Naive thymus-derived CD4-positive, alpha-beta T cell (primary cell): ENCODE measurements around the gene PPP1R14B. TPM values are rescaled to one million over a fixed set of nuclear protein-coding genes. Genes with fewer than 3 reads are reported as not detected.

Source experiments
- ATAC-seq: fragments of 150-1000 bp; cut with Tn5 transposase; 2 replicates; pipeline ENCODE4 v1.10.0; 2021; ENCODE audit warnings: mild to moderate bottlenecking, moderate library complexity
- CTCF ChIA-PET: fragments of 350-600 bp; sonication (Branson Sonifier 250); formaldehyde crosslinking; loops from one replicate; lab custom pipeline; 2021; ENCODE audit warnings: antibody characterized with exemption; lab: Charles Lee
- POLR2A ChIA-PET: fragments of 350-600 bp; sonication (Branson Sonifier 250); formaldehyde crosslinking; loops from one replicate; lab custom pipeline; 2021; ENCODE audit warnings: antibody characterized with exemption, inconsistent platforms; lab: Charles Lee
- DNase-seq, 9 donors: peaks; one replicate each; pipeline versions ENCODE4 v3.0.0 to v3.0.0-alpha.2; 2020 to 2022; ENCODE audit warnings: mixed read lengths in 1 of 9
- H3K27ac ChIP-seq: one replicate; pipeline ENCODE4 v1.7.0; 2013; ENCODE audit warnings: mild to moderate bottlenecking, low read depth, low read length, moderate library complexity
- H3K27me3 ChIP-seq, 2 donors: one replicate each; pipeline ENCODE4 v1.7.0; 2013; ENCODE audit warnings: low read length in 2 of 2, mild to moderate bottlenecking in 2 of 2, moderate library complexity in 2 of 2; ENCODE audit not compliant: control insufficient read depth in 2 of 2, insufficient read depth in 2 of 2
- H3K36me3 ChIP-seq, 3 experiments: 1 replicate in 2 of 3; 2 replicates in 1 of 3; pipeline ENCODE4 v1.7.0; 2013; ENCODE audit warnings: low read length in 3 of 3, mild to moderate bottlenecking in 3 of 3, moderate library complexity in 1 of 3; ENCODE audit not compliant: insufficient read depth in 3 of 3, control insufficient read depth in 2 of 3
- H3K4me1 ChIP-seq, 2 donors: one replicate each; pipeline ENCODE4 v1.7.0; 2013; ENCODE audit warnings: low read length in 2 of 2, mild to moderate bottlenecking in 2 of 2, moderate library complexity in 1 of 2; ENCODE audit not compliant: control insufficient read depth in 2 of 2, insufficient read depth in 2 of 2
- H3K4me3 ChIP-seq: 2 replicates; pipeline ENCODE4 v1.7.0; 2013; ENCODE audit warnings: mild to moderate bottlenecking, low read length
- H3K9me3 ChIP-seq, 3 experiments: 1 replicate in 2 of 3; 2 replicates in 1 of 3; pipeline ENCODE4 v1.7.0; 2013; ENCODE audit warnings: low read length in 3 of 3; ENCODE audit not compliant: control insufficient read depth in 2 of 3
- H3K27ac Mint-ChIP-seq, 9 donors: one replicate each; pipeline ENCODE4 v1.8.0; 2020 to 2022; ENCODE audit warnings: mixed read lengths in 9 of 9, mild to moderate bottlenecking in 8 of 9, moderate library complexity in 5 of 9, inconsistent platforms in 2 of 9
- H3K27me3 Mint-ChIP-seq, 5 donors: one replicate each; pipeline ENCODE4 v1.8.0; 2021 to 2022; ENCODE audit warnings: mixed read lengths in 5 of 5, mild to moderate bottlenecking in 1 of 5
- H3K36me3 Mint-ChIP-seq, 5 donors: one replicate each; pipeline ENCODE4 v1.8.0; 2020 to 2022; ENCODE audit warnings: mixed read lengths in 5 of 5, mild to moderate bottlenecking in 3 of 5, inconsistent platforms in 1 of 5
- H3K4me1 Mint-ChIP-seq, 7 donors: one replicate each; pipeline ENCODE4 v1.8.0; 2020 to 2022; ENCODE audit warnings: mixed read lengths in 7 of 7, mild to moderate bottlenecking in 3 of 7, inconsistent platforms in 1 of 7
- H3K4me3 Mint-ChIP-seq, 10 donors: one replicate each; pipeline ENCODE4 v1.8.0; 2020 to 2022; ENCODE audit warnings: mild to moderate bottlenecking in 10 of 10, mixed read lengths in 10 of 10, moderate library complexity in 6 of 10, inconsistent platforms in 2 of 10
- H3K9me3 Mint-ChIP-seq, 11 donors: one replicate each; pipeline ENCODE4 v1.8.0; 2020 to 2022; ENCODE audit warnings: mixed read lengths in 11 of 11, mild to moderate bottlenecking in 4 of 11, inconsistent platforms in 1 of 11, moderate library complexity in 1 of 11
- intact Hi-C, 2 donors: fragments of 100-400 bp; cut with micrococcal nuclease; formaldehyde crosslinking; loops; one replicate each; pipeline ENCODE4 v1.15.1; 2023
- polyA plus RNA-seq, 2 donors: library from polyadenylated mRNA; unstranded; fragments of 300-500 nt; fragmentation: Illumina TruSeq; gene quantifications; one replicate each; pipeline ENCODE4 v1.2.3, GENCODE V29; 2021
- total RNA-seq, 6 experiments: library from RNA in 5 of 6; stranded (reverse) in 5 of 6; gene quantifications; 1 replicate in 5 of 6; 2 replicates in 1 of 6; pipeline ENCODE4 v1.2.3 and lab custom pipeline; 2021 to 2026

The PPP1R14B gene
- total and polyA plus RNA-seq, 7 experiments from 2014 or later = 20.1 to 116 (median 26.0) TPM

DNA sequence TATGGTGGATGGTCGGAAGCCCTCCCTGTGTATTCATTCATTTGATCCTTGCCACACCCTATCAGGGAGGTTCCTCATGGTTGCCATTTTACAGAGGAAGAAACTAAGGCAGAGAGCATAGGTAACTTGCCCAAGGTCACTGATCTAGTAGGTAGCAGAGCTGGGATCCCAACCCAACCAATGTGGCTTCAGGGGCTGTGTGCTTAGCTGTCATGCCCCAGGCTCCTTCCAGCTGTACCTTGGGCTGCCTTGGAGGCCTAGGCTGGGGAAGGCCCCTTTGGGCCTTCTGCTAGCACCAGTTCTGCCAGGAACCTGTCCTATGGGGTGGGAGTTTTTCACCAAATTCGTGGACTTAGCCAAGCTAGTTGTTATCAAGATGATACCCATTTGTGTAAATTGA lies 29.1 kb upstream of the PPP1R14B start:
- Histone ChIP-seq H3K27ac (no peak overlapping the region), H3K36me3 (peaks cover 0 to 24% (median 0%) of the 10 kb centered on the region in 3 experiments), H3K4me3 (no peak overlapping the region), H3K4me1 (no peaks in the 10 kb centered on the region), H3K27me3 (no peaks in the 10 kb centered on the region), H3K9me3 (no peaks in the 10 kb centered on the region)
- Mint-ChIP-seq H3K27ac (no peak overlapping the region), H3K27me3 (no peaks in the 10 kb centered on the region), H3K4me3 (no peak overlapping the region), H3K36me3 (peaks cover 0 to 5% (median 5%) of the 10 kb centered on the region in 5 donors), H3K9me3 (peaks cover 0 to 11% (median 0%) of the 10 kb centered on the region in 11 donors), H3K4me1 (peaks cover 0 to 12% (median 5%) of the 10 kb centered on the region in 7 donors)
- CTCF ChIA-PET = interaction anchor here (1.5 kb wide), 1 partner anchor 25 kb away, joined by 3 read pairs; no protein-coding TSS in a partner anchor
- no peak for ATAC-seq
- intact Hi-C loops = no loop called here
- POLR2A ChIA-PET = no interaction called here
- no peak for DNase-seq

DNA sequence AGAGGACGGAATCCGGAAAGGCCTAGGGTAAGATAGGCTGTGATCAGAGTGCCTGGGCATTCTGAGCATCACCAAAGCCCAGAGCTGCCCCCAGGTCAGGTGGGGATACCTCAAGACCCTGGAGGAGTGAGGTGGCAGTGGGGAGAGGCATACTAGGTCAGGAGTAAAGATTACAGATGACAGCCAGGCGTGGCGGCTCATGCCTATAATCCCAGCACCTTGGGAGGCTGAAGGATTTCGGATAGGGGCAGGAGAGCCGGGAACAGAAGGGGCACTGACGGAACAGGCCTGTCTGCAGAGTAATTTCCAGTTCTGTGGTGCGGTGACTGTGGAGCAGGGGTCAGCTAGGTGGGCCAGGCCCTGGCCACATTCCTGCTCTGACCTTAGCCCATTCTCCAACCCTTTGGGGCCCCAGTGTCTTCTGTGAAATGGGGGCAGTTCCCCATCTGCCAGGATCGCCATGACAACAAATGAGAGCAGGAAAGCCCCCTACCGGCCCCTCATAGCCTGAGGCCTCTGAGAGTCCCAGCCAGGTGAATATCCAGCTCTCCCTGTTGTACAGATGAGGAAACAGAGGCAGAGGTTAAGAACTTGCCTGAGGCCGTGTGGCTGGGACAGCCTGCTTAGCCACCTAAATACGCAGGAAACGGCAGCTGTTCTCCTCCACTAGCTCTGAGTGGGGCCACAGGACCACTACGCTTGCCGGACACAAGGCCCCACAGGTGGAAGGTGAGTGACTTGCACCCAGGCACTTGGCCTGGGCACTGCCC lies 28.5 kb upstream of the PPP1R14B start:
- DNase-seq (no peak), ATAC-seq (no peak)
- no peaks in the 10 kb centered on the region for H3K9me3 ChIP-seq
- intact Hi-C loops = no loop called here
- H3K4me3 Mint-ChIP-seq = peak overlapping the region in 1 of 10 donors; percentile 56
- no peak overlapping the region for H3K27ac ChIP-seq
- no peak overlapping the region for H3K4me3 ChIP-seq
- peaks cover 0 to 24% (median 0%) of the 10 kb centered on the region in 3 experiments for H3K36me3 ChIP-seq
- H3K4me1 ChIP-seq = no peaks in the 10 kb centered on the region
- H3K27me3 Mint-ChIP-seq = no peaks in the 10 kb centered on the region
- peaks cover 0 to 15% (median 6%) of the 10 kb centered on the region in 7 donors for H3K4me1 Mint-ChIP-seq
- H3K36me3 Mint-ChIP-seq = peaks cover 0 to 5% (median 5%) of the 10 kb centered on the region in 5 donors
- POLR2A ChIA-PET = interaction anchor here (1.0 kb wide), 1 partner anchor 9 kb away, joined by 3 read pairs; the partner anchor contains the start of gene BAD
- CTCF ChIA-PET = interaction anchor here (1.5 kb wide), 1 partner anchor 25 kb away, joined by 3 read pairs; no protein-coding TSS in a partner anchor
- no peak overlapping the region for H3K27ac Mint-ChIP-seq
- peaks cover 0 to 16% (median 0%) of the 10 kb centered on the region in 11 donors for H3K9me3 Mint-ChIP-seq
- no peaks in the 10 kb centered on the region for H3K27me3 ChIP-seq

- ChIA-PET POLR2A (interaction anchor here (0.6 to 7.0 kb wide), 19 partner anchors 13 to 1229 kb away, joined by 3 to 154 read pairs (median 5); partner anchors contain the start of genes BAD, CATSPERZ, CCDC88B and ESRRA), CTCF (interaction anchor here (0.5 to 5.8 kb wide), 9 partner anchors 12 to 64 kb away, joined by 3 to 66 read pairs (median 4); partner anchors contain the start of genes FERMT3, PLCB3, PRDX5 and TRMT112)
- peak overlapping the region; percentile 95 for H3K27ac ChIP-seq
- DNase-seq (peak; percentile 89 to 98 (median 98)), ATAC-seq (peak; percentile 82)
- peaks cover 0 to 15% (median 0%) of the 10 kb centered on the region in 11 donors for H3K9me3 Mint-ChIP-seq
- peak overlapping the region; percentile 91 for H3K4me3 ChIP-seq
- no peaks in the 10 kb centered on the region for H3K27me3 ChIP-seq
- H3K36me3 Mint-ChIP-seq = peaks cover 0 to 6% (median 0%) of the 10 kb centered on the region in 5 donors
- peaks cover 8 to 29% (median 24%) of the 10 kb centered on the region in 7 donors for H3K4me1 Mint-ChIP-seq
- H3K4me1 ChIP-seq = peaks cover 8 to 10% of the 10 kb centered on the region in 2 donors
- peak overlapping the region; percentile 94 to 99 (median 99) for H3K27ac Mint-ChIP-seq
- peaks cover 0 to 7% (median 0%) of the 10 kb centered on the region in 3 experiments for H3K36me3 ChIP-seq
- peak overlapping the region; percentile 95 to 100 (median 98) for H3K4me3 Mint-ChIP-seq
- H3K27me3 Mint-ChIP-seq = no peaks in the 10 kb centered on the region
- intact Hi-C loops = loop anchor here (1.0 to 2.0 kb wide), 15 partner anchors 16 to 599 kb away; partner anchors contain the start of genes CCDC88B (in 2 of the 2), DNAJC4 (in 2 of the 2), ESRRA (in 2 of the 2) and FKBP2 (in 2 of the 2)
- H3K9me3 ChIP-seq = no peaks in the 10 kb centered on the region
Observed at GRCh38 chr11:64269540-64270220, 22.9 kb upstream of the PPP1R14B start.

DNA sequence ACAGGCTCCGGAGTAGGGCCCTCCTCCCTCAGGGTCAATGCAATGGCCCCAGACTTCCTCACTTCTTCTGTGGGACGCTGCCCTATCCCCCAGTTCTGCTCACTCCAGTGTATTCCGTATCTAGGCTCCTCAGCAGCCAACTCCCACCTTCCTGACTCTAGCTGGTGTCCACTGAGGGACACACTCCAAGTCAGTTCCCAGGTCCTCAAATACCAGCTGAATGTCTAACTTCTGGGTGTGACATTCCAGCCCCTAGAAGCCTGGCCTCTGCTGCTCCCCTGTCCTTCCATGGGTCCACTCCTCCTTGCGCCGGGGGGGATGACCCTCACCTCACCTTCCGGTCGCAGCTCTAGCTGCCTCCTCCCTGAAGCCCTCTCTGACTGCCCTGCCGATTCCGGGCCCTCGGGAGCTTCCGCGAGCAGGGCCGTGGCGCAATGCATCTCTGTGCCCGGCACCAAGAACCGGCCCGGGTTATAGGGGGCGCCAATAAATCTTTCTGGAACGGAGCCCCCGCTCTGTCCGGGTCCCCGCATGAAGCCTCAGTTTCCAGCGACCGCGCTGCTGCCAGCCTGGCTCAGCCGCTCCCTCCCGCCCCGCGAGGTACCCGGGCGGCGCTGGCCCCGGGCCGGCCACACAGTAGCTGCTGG lies 22.3 kb upstream of the PPP1R14B start:
- peaks cover 0 to 7% (median 0%) of the 10 kb centered on the region in 3 experiments for H3K36me3 ChIP-seq
- no peaks in the 10 kb centered on the region for H3K27me3 ChIP-seq
- Mint-ChIP-seq H3K4me3 (peak overlapping the region; percentile 95 to 100 (median 98)), H3K4me1 (peaks cover 8 to 29% (median 24%) of the 10 kb centered on the region in 7 donors), H3K27ac (peak overlapping the region; percentile 70 to 99 (median 96)), H3K9me3 (peaks cover 0 to 15% (median 0%) of the 10 kb centered on the region in 11 donors), H3K36me3 (peaks cover 0 to 6% (median 0%) of the 10 kb centered on the region in 5 donors), H3K27me3 (no peaks in the 10 kb centered on the region)
- H3K4me3 ChIP-seq = peak overlapping the region; percentile 91
- peaks cover 8 to 10% of the 10 kb centered on the region in 2 donors for H3K4me1 ChIP-seq
- peak in 2 of 9 donors; percentile 22 to 63 for DNase-seq
- intact Hi-C loops = loop anchor here (1.0 kb wide), 6 partner anchors 18 to 65 kb away; partner anchors contain the start of genes PLCB3 (in 2 of the 2), DNAJC4 (in 1 of the 2), NUDT22 (in 1 of the 2) and PPP1R14B (in 1 of the 2)
- peak overlapping the region; percentile 95 for H3K27ac ChIP-seq
- POLR2A ChIA-PET = interaction anchor here (0.7 to 7.0 kb wide), 12 partner anchors 13 to 99 kb away, joined by 3 to 154 read pairs (median 10); partner anchors contain the start of genes BAD, CATSPERZ, ESRRA and FERMT3
- ATAC-seq = no peak
- no peaks in the 10 kb centered on the region for H3K9me3 ChIP-seq
- CTCF ChIA-PET = interaction anchor here (0.5 to 5.8 kb wide), 7 partner anchors 17 to 68 kb away, joined by 3 to 66 read pairs (median 5); partner anchors contain the start of genes FERMT3, PLCB3 and TRMT112

- H3K4me1 ChIP-seq = peaks cover 8 to 10% of the 10 kb centered on the region in 2 donors
- intact Hi-C loops = no loop called here
- Mint-ChIP-seq H3K27me3 (no peaks in the 10 kb centered on the region), H3K4me1 (peaks cover 8 to 29% (median 24%) of the 10 kb centered on the region in 7 donors), H3K36me3 (peaks cover 0 to 6% (median 0%) of the 10 kb centered on the region in 5 donors), H3K27ac (peak overlapping the region; percentile 70 to 99 (median 96)), H3K4me3 (peak overlapping the region; percentile 87 to 100 (median 97)), H3K9me3 (peaks cover 0 to 15% (median 0%) of the 10 kb centered on the region in 11 donors)
- no peaks in the 10 kb centered on the region for H3K27me3 ChIP-seq
- H3K9me3 ChIP-seq = no peaks in the 10 kb centered on the region
- ChIA-PET POLR2A (interaction anchor here (0.6 to 7.0 kb wide), 13 partner anchors 13 to 1623 kb away, joined by 3 to 154 read pairs (median 5); partner anchors contain the start of genes BAD, CATSPERZ, ESRRA and FERMT3), CTCF (interaction anchor here (1.1 to 5.8 kb wide), 4 partner anchors 18 to 67 kb away, joined by 5 to 66 read pairs (median 7); partner anchors contain the start of genes FERMT3, PLCB3 and TRMT112)
- peak overlapping the region; percentile 91 for H3K4me3 ChIP-seq
- DNase-seq (no peak), ATAC-seq (no peak)
- peak overlapping the region; percentile 95 for H3K27ac ChIP-seq
- H3K36me3 ChIP-seq = peaks cover 0 to 7% (median 0%) of the 10 kb centered on the region in 3 experiments
Observed at GRCh38 chr11:64268025-64268892, 21.5 kb upstream of the PPP1R14B start.
